ENCODE results near the gene WWOX.

Gene WWOX

GRCh38 chr16:78794581-78795250, 695.3 kb downstream of the WWOX start:
- Histone ChIP-seq H3K27me3 (ENCODE audit: insufficient read depth, low read length, poor library complexity) (no peaks in the 10 kb centered on the region), H3K4me3 (ENCODE audit: low read depth in 1 of 2, low read length in 2 of 2) (no peak overlapping the region), H4K20me1 (ENCODE audit: insufficient read depth, low read length) (no peaks in the 10 kb centered on the region), H3K4me2 (ENCODE audit: insufficient read depth, low read length) (no peak overlapping the region), H3K79me2 (ENCODE audit: insufficient read depth, low read length) (no peaks in the 10 kb centered on the region), H3K27ac (ENCODE audit: low read length) (no peak overlapping the region), H3K4me1 (ENCODE audit: insufficient read depth, low read length) (no peaks in the 10 kb centered on the region), H3K36me3 (ENCODE audit: insufficient read depth, low read length) (no peaks in the 10 kb centered on the region), H2AFZ (ENCODE audit: low read depth, low read length) (no peak overlapping the region), H3K9ac (ENCODE audit: low read depth, low read length) (no peak overlapping the region), H3K9me3 (ENCODE audit: insufficient read depth, low read length, severe bottlenecking) (no peaks in the 10 kb centered on the region)
- no peak for DNase-seq
- no peak for TF ChIP-seq EZH2 (IDR thresholded peaks at IDR 0.05; ENCODE audit: borderline replicate concordance, low read depth, low read length, severe bottlenecking)
- TF ChIP-seq CTCF (IDR thresholded peaks at IDR 0.05; ENCODE audit: borderline replicate concordance, extremely low read depth, low read length, poor library complexity, severe bottlenecking) = no peak
- ATAC-seq (ENCODE audit: insufficient read depth, low read depth) = no peak

GRCh38 chr16:78795433-78795832, 696.0 kb downstream of the WWOX start:
- no peaks in the 10 kb centered on the region for H3K9me3 ChIP-seq (ENCODE audit: insufficient read depth, low read length, severe bottlenecking)

GRCh38 chr16:78796221-78796866, 696.9 kb downstream of the WWOX start:
- H3K4me2 ChIP-seq (ENCODE audit: insufficient read depth, low read length) = no peak overlapping the region
- no peak overlapping the region for H3K4me3 ChIP-seq (ENCODE audit: low read depth in 1 of 2, low read length in 2 of 2)
- H3K4me1 ChIP-seq (ENCODE audit: insufficient read depth, low read length) = no peaks in the 10 kb centered on the region
- no peaks in the 10 kb centered on the region for H3K27me3 ChIP-seq (ENCODE audit: insufficient read depth, low read length, poor library complexity)
- ATAC-seq (ENCODE audit: insufficient read depth, low read depth) (peak; percentile 66), DNase-seq (peak; percentile 55)
- H3K36me3 ChIP-seq (ENCODE audit: insufficient read depth, low read length) = no peaks in the 10 kb centered on the region
- H4K20me1 ChIP-seq (ENCODE audit: insufficient read depth, low read length) = no peaks in the 10 kb centered on the region
- no peak overlapping the region for H3K9ac ChIP-seq (ENCODE audit: low read depth, low read length)
- H3K9me3 ChIP-seq (ENCODE audit: insufficient read depth, low read length, severe bottlenecking) = no peaks in the 10 kb centered on the region
- H3K27ac ChIP-seq (ENCODE audit: low read length) = no peak overlapping the region
- no peak overlapping the region for H2AFZ ChIP-seq (ENCODE audit: low read depth, low read length)
- TF ChIP-seq CTCF (IDR thresholded peaks at IDR 0.05; ENCODE audit: borderline replicate concordance, extremely low read depth, low read length, poor library complexity, severe bottlenecking) = no peak
- H3K79me2 ChIP-seq (ENCODE audit: insufficient read depth, low read length) = no peaks in the 10 kb centered on the region

More at GRCh38 chr16:78795433-78795832, 696.0 kb downstream of the WWOX start:
- DNase-seq (no peak), ATAC-seq (ENCODE audit: insufficient read depth, low read depth) (no peak)
- Histone ChIP-seq H3K27ac (ENCODE audit: low read length) (no peak overlapping the region), H3K27me3 (ENCODE audit: insufficient read depth, low read length, poor library complexity) (no peaks in the 10 kb centered on the region), H4K20me1 (ENCODE audit: insufficient read depth, low read length) (no peaks in the 10 kb centered on the region), H3K9ac (ENCODE audit: low read depth, low read length) (no peak overlapping the region), H2AFZ (ENCODE audit: low read depth, low read length) (no peak overlapping the region), H3K4me2 (ENCODE audit: insufficient read depth, low read length) (no peak overlapping the region), H3K36me3 (ENCODE audit: insufficient read depth, low read length) (no peaks in the 10 kb centered on the region), H3K4me1 (ENCODE audit: insufficient read depth, low read length) (no peaks in the 10 kb centered on the region), H3K4me3 (ENCODE audit: low read depth in 1 of 2, low read length in 2 of 2) (no peak overlapping the region), H3K79me2 (ENCODE audit: insufficient read depth, low read length) (no peaks in the 10 kb centered on the region)
- TF ChIP-seq EZH2 (IDR thresholded peaks at IDR 0.05; ENCODE audit: borderline replicate concordance, low read depth, low read length, severe bottlenecking) (no peak), CTCF (IDR thresholded peaks at IDR 0.05; ENCODE audit: borderline replicate concordance, extremely low read depth, low read length, poor library complexity, severe bottlenecking) (no peak)
